B cell (primary cell): Measurements from ENCODE around the gene SYNE1. TPM values are rescaled to one million over a fixed set of nuclear protein-coding genes. Genes with fewer than 3 reads are reported as not detected.

Experiments used
- ATAC-seq: fragments of 200-7000 bp; cut with Tn5 transposase; one replicate; pipeline ENCODE4 v1.10.0; 2021; ENCODE audit warnings: low read depth, mild to moderate bottlenecking, moderate number of reproducible peaks, moderate library complexity
- CTCF ChIA-PET: fragments of 350-600 bp; sonication (Branson Sonifier 250); formaldehyde crosslinking; loops from one replicate; lab custom pipeline; 2021; ENCODE audit warnings: antibody characterized with exemption, inconsistent platforms; lab: Charles Lee
- POLR2A ChIA-PET: fragments of 350-600 bp; sonication (Branson Sonifier 250); formaldehyde crosslinking; loops from one replicate; lab custom pipeline; 2021; ENCODE audit warnings: antibody characterized with exemption; lab: Charles Lee
- DNase-seq: peaks from one replicate; pipeline ENCODE4 v3.0.0; 2013
- H2AFZ ChIP-seq: 2 replicates; pipeline ENCODE4 v1.6.1; 2012; ENCODE audit warnings: mild to moderate bottlenecking, low read depth, low read length; ENCODE audit not compliant: insufficient read depth, poor library complexity, severe bottlenecking
- H3K27ac ChIP-seq, 2 donors: 1 replicate in 1 of 2; 2 replicates in 1 of 2; pipeline ENCODE4 v1.5.1; 2012 to 2013; ENCODE audit warnings: low read length in 2 of 2, mild to moderate bottlenecking in 2 of 2, moderate library complexity in 1 of 2
- H3K27me3 ChIP-seq, 4 experiments: fragments of 200-600 bp in 1 of 4; sonication (generic) in 1 of 4; replicated peaks in 1 of 4; 1 replicate in 2 of 4; 2 replicates in 2 of 4; pipeline versions ENCODE4 v1.6.1 to v1.7.0; 2013 to 2016; ENCODE audit warnings: low read length in 3 of 4, mild to moderate bottlenecking in 2 of 4, mixed read lengths in 1 of 4, moderate library complexity in 1 of 4; ENCODE audit not compliant: insufficient read depth in 4 of 4, control insufficient read depth in 3 of 4; ENCODE audit errors: control extremely low read depth in 1 of 4
- H3K36me3 ChIP-seq, 2 experiments: replicated peaks in 1 of 2; 1 replicate in 1 of 2; 2 replicates in 1 of 2; pipeline versions ENCODE4 v1.6.1 to v1.7.1; 2013; ENCODE audit warnings: low read length in 1 of 2; ENCODE audit not compliant: insufficient read depth in 2 of 2, control insufficient read depth in 1 of 2; ENCODE audit errors: control extremely low read depth in 1 of 2, extremely low read depth in 1 of 2
- H3K4me1 ChIP-seq, 2 donors: fragments of 200-600 bp in 1 of 2; sonication (generic) in 1 of 2; 1 replicate in 1 of 2; 2 replicates in 1 of 2; pipeline versions ENCODE4 v1.5.1 to v1.6.1; 2013 to 2017; ENCODE audit warnings: low read length in 2 of 2; ENCODE audit not compliant: control insufficient read depth in 2 of 2, insufficient read depth in 2 of 2
- H3K4me2 ChIP-seq: replicated peaks from 2 replicates; pipeline ENCODE3; 2012; ENCODE audit warnings: mild to moderate bottlenecking, low read depth, low read length; ENCODE audit not compliant: poor library complexity, severe bottlenecking
- H3K4me3 ChIP-seq, 5 experiments: fragments of 200-600 bp in 1 of 5; sonication (generic) in 1 of 5; 1 replicate in 3 of 5; 2 replicates in 2 of 5; pipeline versions ENCODE4 v1.5.1 to v1.7.0; 2011 to 2016; ENCODE audit warnings: low read length in 4 of 5, mild to moderate bottlenecking in 4 of 5, low read depth in 2 of 5, control low read depth in 1 of 5, moderate library complexity in 1 of 5; ENCODE audit not compliant: insufficient read depth in 1 of 5; ENCODE audit errors: control extremely low read depth in 1 of 5, extremely low read depth in 1 of 5
- H3K79me2 ChIP-seq: fragments of 200-600 bp; sonication (generic); one replicate; pipeline ENCODE4 v1.6.0; 2016; ENCODE audit warnings: low read length; ENCODE audit not compliant: control insufficient read depth, insufficient read depth
- H3K9ac ChIP-seq: fragments of 200-600 bp; sonication (generic); 2 replicates; pipeline ENCODE4 v1.6.1; 2017; ENCODE audit warnings: mild to moderate bottlenecking, low read length, moderate library complexity
- H3K9me3 ChIP-seq, 3 donors: one replicate each; pipeline versions ENCODE4 v1.6.1 to v1.7.1; 2013; ENCODE audit warnings: low read length in 2 of 3; ENCODE audit not compliant: control insufficient read depth in 2 of 3, insufficient read depth in 1 of 3; ENCODE audit errors: control extremely low read depth in 1 of 3
- H4K20me1 ChIP-seq: 2 replicates; pipeline ENCODE4 v1.6.0; 2012; ENCODE audit warnings: mild to moderate bottlenecking, low read length; ENCODE audit not compliant: insufficient read depth, control insufficient read depth, poor library complexity, severe bottlenecking
- H3K27ac Mint-ChIP-seq: one replicate; pipeline ENCODE4 v1.8.0; 2021; ENCODE audit warnings: mixed read lengths
- H3K27me3 Mint-ChIP-seq: one replicate; pipeline ENCODE4 v1.8.0; 2021; ENCODE audit warnings: mixed read lengths
- H3K4me1 Mint-ChIP-seq: one replicate; pipeline ENCODE4 v1.8.0; 2021; ENCODE audit warnings: mixed read lengths
- H3K4me3 Mint-ChIP-seq: one replicate; pipeline ENCODE4 v1.8.0; 2021; ENCODE audit warnings: mixed read lengths
- H3K9me3 Mint-ChIP-seq: one replicate; pipeline ENCODE4 v1.8.0; 2022; ENCODE audit warnings: mixed read lengths; ENCODE audit not compliant: insufficient read depth
- CTCF ChIP-seq: fragments of 200-600 bp; IDR thresholded peaks from one replicate; pipeline ENCODE4 v1.8.0; 2022; ENCODE audit warnings: antibody characterized with exemption, mild to moderate bottlenecking
- EZH2 ChIP-seq: IDR thresholded peaks from 2 replicates; pipeline ENCODE4 v1.6.1; 2012; ENCODE audit warnings: borderline replicate concordance, low read depth, mild to moderate bottlenecking, moderate library complexity, low read length; ENCODE audit not compliant: insufficient read depth, poor library complexity, severe bottlenecking
- WGBS: methylation state at CpG from one replicate; pipeline ENCODE4 v1.1.5; 2013; ENCODE audit warnings: missing lambda C conversion rate; ENCODE audit not compliant: insufficient coverage; 5-methylcytosine and 5-hydroxymethylcytosine counted together
- intact Hi-C: fragments of 100-400 bp; cut with micrococcal nuclease; formaldehyde crosslinking; loops from one replicate; pipeline ENCODE4 v1.10.0; 2022
- polyA plus RNA-seq: library from polyadenylated mRNA; depleted of rRNA; stranded (reverse); fragments of >200 nt; gene quantifications from 2 replicates; pipeline ENCODE4 v1.2.3, GENCODE V29; 2012
- total RNA-seq, 2 donors: library from RNA; stranded (reverse); fragments of 120-200 nt in 1 of 2; gene quantifications; 1 replicate in 1 of 2; 2 replicates in 1 of 2; pipeline versions ENCODE4 v1.2.3 to v1.2.4, GENCODE V29; 2013 to 2022

Gene SYNE1
- total and polyA plus RNA-seq, 2 donors (not counting 1 experiment from before 2014, with no cell fraction given), result 49.2 to 108 TPM

- Histone ChIP-seq H3K9ac (no peak overlapping the region), H3K36me3 (peaks cover 0 to 68% of the 10 kb centered on the region in 2 experiments), H3K4me2 (no peak overlapping the region), H3K27ac (no peak overlapping the region), H3K79me2 (no peaks in the 10 kb centered on the region), H3K27me3 (no peaks in the 10 kb centered on the region), H3K4me1 (no peaks in the 10 kb centered on the region), H4K20me1 (no peaks in the 10 kb centered on the region), H3K9me3 (no peaks in the 10 kb centered on the region), H3K4me3 (no peak overlapping the region), H2AFZ (no peak overlapping the region)
- ChIA-PET CTCF (interaction anchor here (0.9 to 6.3 kb wide), 3 partner anchors 36 to 432 kb away, joined by 3 to 90 read pairs (median 87); no protein-coding TSS in a partner anchor), POLR2A (no interaction called here)
- ATAC-seq (no peak), DNase-seq (no peak)
- H3K27me3 Mint-ChIP-seq, result no peaks in the 10 kb centered on the region
- intact Hi-C loops, result no loop called here
- TF ChIP-seq EZH2 (no peak), CTCF (no peak)
- peaks cover 2% of the 10 kb centered on the region for H3K4me1 Mint-ChIP-seq
- peaks cover 3% of the 10 kb centered on the region for H3K9me3 Mint-ChIP-seq
- H3K4me3 Mint-ChIP-seq, result no peak overlapping the region
- H3K27ac Mint-ChIP-seq, result no peak overlapping the region
- whole genome bisulfite sequencing, result no CpG with 5 or more reads among the region's 3 CpGs
Observed at GRCh38 chr6:152123076-152123475, 514.1 kb downstream of the SYNE1 start.

- no peak for ATAC-seq
- peak overlapping the region; percentile 4 for H3K27ac Mint-ChIP-seq
- WGBS, result over 99% methylated on average over 12 of the region's 12 CpGs
Observed at GRCh38 chr6:152122434-152122833, 514.7 kb downstream of the SYNE1 start.

More at GRCh38 chr6:152122434-152122833, 514.7 kb downstream of the SYNE1 start:
- ChIA-PET POLR2A (no interaction called here), CTCF (interaction anchor here (1.1 to 6.3 kb wide), 3 partner anchors 356 to 446 kb away, joined by 6 to 90 read pairs (median 87); no protein-coding TSS in a partner anchor)
- H2AFZ ChIP-seq, result no peak overlapping the region
- H3K36me3 ChIP-seq, result peaks cover 0 to 64% of the 10 kb centered on the region in 2 experiments
- H3K4me2 ChIP-seq, result no peak overlapping the region
- H3K9me3 Mint-ChIP-seq, result peaks cover 5% of the 10 kb centered on the region
- H3K4me1 Mint-ChIP-seq, result peaks cover 9% of the 10 kb centered on the region
- no peaks in the 10 kb centered on the region for H3K9me3 ChIP-seq
- DNase-seq, result no peak
- no peak overlapping the region for H3K4me3 Mint-ChIP-seq
- no peak overlapping the region for H3K9ac ChIP-seq
- H4K20me1 ChIP-seq, result no peaks in the 10 kb centered on the region
- intact Hi-C loops, result no loop called here
- no peak for TF ChIP-seq EZH2
- TF ChIP-seq CTCF, result no peak
- H3K27me3 Mint-ChIP-seq, result no peaks in the 10 kb centered on the region
- no peak overlapping the region for H3K27ac ChIP-seq
- H3K4me3 ChIP-seq, result no peak overlapping the region
- H3K4me1 ChIP-seq, result no peaks in the 10 kb centered on the region
- H3K79me2 ChIP-seq, result no peaks in the 10 kb centered on the region
- H3K27me3 ChIP-seq, result no peaks in the 10 kb centered on the region
